ENCODE data around the gene UBTF.

DNA sequence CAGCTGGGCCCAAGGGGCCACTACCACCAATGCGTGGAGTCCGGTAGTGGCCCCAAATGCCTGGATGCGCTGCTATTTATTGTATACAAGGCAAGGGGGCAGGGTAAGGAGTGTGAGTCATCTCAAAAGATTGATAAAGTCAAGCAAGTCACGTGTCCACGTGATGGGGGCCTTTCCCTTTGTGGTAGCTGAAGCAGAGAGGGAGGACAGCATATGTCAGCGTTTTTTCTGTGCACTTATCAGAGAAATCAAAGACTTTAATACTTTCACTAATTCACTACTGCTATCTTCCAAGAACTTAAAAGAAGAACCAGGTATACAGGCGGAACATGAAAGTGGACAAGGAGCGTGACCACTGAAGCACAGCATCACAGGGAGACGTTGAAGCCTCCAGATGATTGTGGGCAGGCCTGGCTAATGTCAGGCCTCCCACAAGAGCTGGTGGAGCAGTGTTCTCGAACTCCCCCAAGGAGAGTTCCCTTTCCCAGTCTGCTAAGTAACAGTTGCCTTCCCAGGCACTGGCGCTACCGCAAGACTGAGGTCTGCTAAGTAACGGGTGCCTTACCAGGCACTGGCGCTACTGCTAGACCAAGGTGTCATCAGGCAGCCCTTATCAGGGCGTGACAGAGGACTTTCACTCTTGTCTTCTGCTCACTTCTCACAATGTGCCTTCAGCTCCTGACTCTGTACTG, 59.8 kb downstream of the UBTF start:
- no peak for TF ChIP-seq CTCF (conservative IDR thresholded peaks at IDR 0.05)
- TF ChIP-seq ZFX (IDR thresholded peaks at IDR 0.05), result no peak
